D721Med (cell line): ENCODE data around the gene RDX.
A peak's percentile ranks its signal among the peaks of the same experiment; 100 is the strongest.

Experiments used
- DNase-seq: peaks from one replicate; pipeline ENCODE4 v3.0.0; 2011; ENCODE audit warnings: low spot score; ENCODE audit not compliant: insufficient read length
- FAIRE-seq: peaks from 2 replicates; lab custom pipeline; 2011; peaks lifted over from hg19 to GRCh38; lab: Jason Lieb, UNC
- CTCF ChIP-seq: IDR thresholded peaks from 2 replicates; pipeline ENCODE4 v1.5.1; 2012; ENCODE audit warnings: mild to moderate bottlenecking, control low read depth; ENCODE audit not compliant: insufficient read depth; ENCODE audit errors: missing control alignments

The RDX gene

GRCh38 chr11:110296226-110297075, at the start of gene RDX:
Gene RDX, minus strand, starts transcription at chr11:110296614. Its CDS starts 16,922 bp downstream, at chr11:110279692.
- no peak for TF ChIP-seq CTCF
- FAIRE-seq = no peak

GRCh38 chr11:110345743-110346142, 49.3 kb upstream of the RDX start:
- FAIRE-seq = no peak
- TF ChIP-seq CTCF = no peak
- DNase-seq = no peak

More at GRCh38 chr11:110296226-110297075, at the start of gene RDX:
- DNase-seq = peak; percentile 63

GRCh38 chr11:110340436-110340835, 44.0 kb upstream of the RDX start:
- no peak for TF ChIP-seq CTCF
- DNase-seq (no peak), FAIRE-seq (no peak)

GRCh38 chr11:110339456-110340250, 43.2 kb upstream of the RDX start:
- FAIRE-seq (no peak), DNase-seq (no peak)
- TF ChIP-seq CTCF = no peak

GRCh38 chr11:110338684-110339083, 42.3 kb upstream of the RDX start:
- DNase-seq (no peak), FAIRE-seq (no peak)
- TF ChIP-seq CTCF = no peak

- DNase-seq (no peak), FAIRE-seq (no peak)
- no peak for TF ChIP-seq CTCF
Measured at GRCh38 chr11:110337570-110338193, 41.3 kb upstream of the RDX start.
